Measurements from ENCODE around the gene PLXNB2. TPM values are rescaled to one million over a fixed set of nuclear protein-coding genes. Genes with fewer than 3 reads are reported as not detected.
A peak's percentile ranks its signal among the peaks of the same experiment; 100 is the strongest.

Gene PLXNB2
- total and polyA plus RNA-seq, 2 experiments from 2014 or later: 123 to 147 TPM

- Histone ChIP-seq H4K20me1 (ENCODE audit: insufficient read depth) (no peaks in the 10 kb centered on the region), H3K9me3 (ENCODE audit: low read depth) (no peaks in the 10 kb centered on the region), H3K9ac (no peak overlapping the region), H2AFZ (no peak overlapping the region), H3K4me1 (ENCODE audit: insufficient read depth) (no peaks in the 10 kb centered on the region), H3K79me2 (ENCODE audit: insufficient read depth) (peaks cover 38% of the 10 kb centered on the region), H3K27ac (no peak overlapping the region), H3K9me2 (ENCODE audit: insufficient read depth) (no peaks in the 10 kb centered on the region), H3K4me2 (ENCODE audit: unreplicated experiment) (no peak overlapping the region), H3K27me3 (replicated peaks; ENCODE audit: insufficient read depth) (no peaks in the 10 kb centered on the region), H3K36me3 (ENCODE audit: low read depth) (peaks cover 25% of the 10 kb centered on the region; the same call in 1 of the 2 replicates), H3F3A (ENCODE audit: insufficient read depth) (no peaks in the 10 kb centered on the region), H3K4me3 (no peak overlapping the region)
- no peak for DNase-seq
- TF ChIP-seq EZH2phosphoT487 (IDR thresholded peaks at IDR 0.05; ENCODE audit: insufficient read depth, low read depth): no peak
- TF ChIP-seq EZH2 (IDR thresholded peaks at IDR 0.05; ENCODE audit: insufficient read depth, poor library complexity, severe bottlenecking): no peak
- in situ Hi-C loops (cut with MboI): no loop called here
- 92 to 93% methylated on average over 16 to 30 of the region's 30 CpGs for WGBS, 2 experiments (ENCODE audit: low coverage in 1 of 2, low lambda C conversion rate in 2 of 2, missing lambda C conversion rate in 2 of 2)
Observed at GRCh38 chr22:50283821-50284220, 23.6 kb downstream of the PLXNB2 start.

GRCh38 chr22:50282361-50283155 lies 24.9 kb downstream of the PLXNB2 start:
- no peaks in the 10 kb centered on the region for H3K27me3 ChIP-seq (replicated peaks; ENCODE audit: insufficient read depth)
- in situ Hi-C loops (cut with MboI): no loop called here
- H3K4me1 ChIP-seq (ENCODE audit: insufficient read depth): no peaks in the 10 kb centered on the region
- peaks cover 26% of the 10 kb centered on the region for H3K79me2 ChIP-seq (ENCODE audit: insufficient read depth)
- H3K4me3 ChIP-seq: no peak overlapping the region
- peaks cover 20% of the 10 kb centered on the region; the same call in 1 of the 2 replicates for H3K36me3 ChIP-seq (ENCODE audit: low read depth)
- no peak overlapping the region for H2AFZ ChIP-seq
- no peak overlapping the region for H3K4me2 ChIP-seq (ENCODE audit: unreplicated experiment)
- H3K27ac ChIP-seq: no peak overlapping the region
- no peaks in the 10 kb centered on the region for H3K9me2 ChIP-seq (ENCODE audit: insufficient read depth)
- H4K20me1 ChIP-seq (ENCODE audit: insufficient read depth): no peaks in the 10 kb centered on the region
- no peaks in the 10 kb centered on the region for H3K9me3 ChIP-seq (ENCODE audit: low read depth)
- H3K9ac ChIP-seq: no peak overlapping the region
- peak; percentile 74 for DNase-seq
- no peaks in the 10 kb centered on the region for H3F3A ChIP-seq (ENCODE audit: insufficient read depth)
- WGBS, 2 experiments (ENCODE audit: low coverage in 1 of 2, low lambda C conversion rate in 2 of 2, missing lambda C conversion rate in 2 of 2): 83 to 85% methylated on average over 23 to 45 of the region's 45 CpGs
- TF ChIP-seq EZH2 (IDR thresholded peaks at IDR 0.05; ENCODE audit: insufficient read depth, poor library complexity, severe bottlenecking): no peak
- no peak for TF ChIP-seq EZH2phosphoT487 (IDR thresholded peaks at IDR 0.05; ENCODE audit: insufficient read depth, low read depth)

DNA sequence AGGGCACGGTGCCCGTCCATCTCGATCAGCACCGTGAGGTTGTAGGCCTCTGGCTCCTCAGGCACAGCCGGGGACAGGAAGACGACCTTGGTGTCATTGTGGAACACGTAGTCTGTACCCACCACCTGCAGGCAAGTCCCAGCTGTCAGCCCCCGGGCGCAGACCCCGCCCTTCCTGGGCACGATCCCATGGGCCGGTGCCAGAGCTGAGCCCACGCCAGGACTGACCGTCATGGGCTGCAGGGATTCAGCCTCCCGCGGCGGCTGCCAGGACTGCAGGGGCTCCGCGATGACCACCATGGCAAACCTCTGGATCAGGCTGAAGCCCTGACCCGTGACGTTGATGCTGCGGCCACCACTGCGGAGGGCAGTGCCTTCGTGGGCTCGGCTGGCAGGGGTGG lies 25.5 kb downstream of the PLXNB2 start:
- in situ Hi-C loops (cut with MboI): no loop called here
- 90 to 92% methylated on average over 21 to 25 of the region's 25 CpGs for WGBS, 2 experiments (ENCODE audit: low coverage in 1 of 2, low lambda C conversion rate in 2 of 2, missing lambda C conversion rate in 2 of 2)
- Histone ChIP-seq H3K4me2 (ENCODE audit: unreplicated experiment) (no peak overlapping the region), H2AFZ (no peak overlapping the region), H3K27ac (no peak overlapping the region), H3K4me3 (no peak overlapping the region), H3K4me1 (ENCODE audit: insufficient read depth) (no peaks in the 10 kb centered on the region), H3K9ac (no peak overlapping the region), H3K9me2 (ENCODE audit: insufficient read depth) (no peaks in the 10 kb centered on the region), H3K79me2 (ENCODE audit: insufficient read depth) (peaks cover 20% of the 10 kb centered on the region), H3K9me3 (ENCODE audit: low read depth) (no peaks in the 10 kb centered on the region), H3K27me3 (replicated peaks; ENCODE audit: insufficient read depth) (no peaks in the 10 kb centered on the region), H3F3A (ENCODE audit: insufficient read depth) (0 out of 2 replicates have a peak, but pooled peaks cover 4% of the 10 kb centered on the region), H4K20me1 (ENCODE audit: insufficient read depth) (no peaks in the 10 kb centered on the region), H3K36me3 (ENCODE audit: low read depth) (peaks cover 25% of the 10 kb centered on the region; the same call in 1 of the 2 replicates)
- no peak for DNase-seq
- no peak for TF ChIP-seq EZH2phosphoT487 (IDR thresholded peaks at IDR 0.05; ENCODE audit: insufficient read depth, low read depth)
- no peak for TF ChIP-seq EZH2 (IDR thresholded peaks at IDR 0.05; ENCODE audit: insufficient read depth, poor library complexity, severe bottlenecking)

GRCh38 chr22:50281384-50281760 lies 26.1 kb downstream of the PLXNB2 start:
- H3F3A ChIP-seq (ENCODE audit: insufficient read depth): peaks cover 10% of the 10 kb centered on the region; the same call in 1 of the 2 replicates
- DNase-seq: no peak
- no peak overlapping the region for H2AFZ ChIP-seq
- H3K27me3 ChIP-seq (replicated peaks; ENCODE audit: insufficient read depth): no peaks in the 10 kb centered on the region
- no peak overlapping the region for H3K27ac ChIP-seq
- peaks cover 14% of the 10 kb centered on the region for H3K79me2 ChIP-seq (ENCODE audit: insufficient read depth)
- H3K4me1 ChIP-seq (ENCODE audit: insufficient read depth): no peaks in the 10 kb centered on the region
- no peak overlapping the region for H3K4me2 ChIP-seq (ENCODE audit: unreplicated experiment)
- H3K9me3 ChIP-seq (ENCODE audit: low read depth): no peaks in the 10 kb centered on the region
- H3K9ac ChIP-seq: no peak overlapping the region
- WGBS, 2 experiments (ENCODE audit: low coverage in 1 of 2, low lambda C conversion rate in 2 of 2, missing lambda C conversion rate in 2 of 2): 97% methylated on average over 25 to 36 of the region's 36 CpGs
- H3K36me3 ChIP-seq (ENCODE audit: low read depth): peaks cover 26% of the 10 kb centered on the region; the same call in 1 of the 2 replicates
- in situ Hi-C loops (cut with MboI): no loop called here
- no peaks in the 10 kb centered on the region for H4K20me1 ChIP-seq (ENCODE audit: insufficient read depth)
- H3K9me2 ChIP-seq (ENCODE audit: insufficient read depth): no peaks in the 10 kb centered on the region
- H3K4me3 ChIP-seq: no peak overlapping the region
- TF ChIP-seq EZH2phosphoT487 (IDR thresholded peaks at IDR 0.05; ENCODE audit: insufficient read depth, low read depth): no peak
- no peak for TF ChIP-seq EZH2 (IDR thresholded peaks at IDR 0.05; ENCODE audit: insufficient read depth, poor library complexity, severe bottlenecking)
